HG02610 (cell line): ENCODE measurements around the gene DBX1.
A peak's percentile ranks its signal among the peaks of the same experiment; 100 is the strongest.
"Not testable (repeated sequence)": the region's sequence is repeated elsewhere in the genome, so short reads cannot be mapped to it uniquely, and the experiment has no call there.

ENCODE experiments used
- ATAC-seq: cut with Tn5 transposase; IDR thresholded peaks from one replicate; pipeline ENCODE4 v1.9.1; 2021; ENCODE audit warnings: mild to moderate bottlenecking, moderate library complexity; ENCODE audit not compliant: unreplicated experiment

The DBX1 gene

DNA sequence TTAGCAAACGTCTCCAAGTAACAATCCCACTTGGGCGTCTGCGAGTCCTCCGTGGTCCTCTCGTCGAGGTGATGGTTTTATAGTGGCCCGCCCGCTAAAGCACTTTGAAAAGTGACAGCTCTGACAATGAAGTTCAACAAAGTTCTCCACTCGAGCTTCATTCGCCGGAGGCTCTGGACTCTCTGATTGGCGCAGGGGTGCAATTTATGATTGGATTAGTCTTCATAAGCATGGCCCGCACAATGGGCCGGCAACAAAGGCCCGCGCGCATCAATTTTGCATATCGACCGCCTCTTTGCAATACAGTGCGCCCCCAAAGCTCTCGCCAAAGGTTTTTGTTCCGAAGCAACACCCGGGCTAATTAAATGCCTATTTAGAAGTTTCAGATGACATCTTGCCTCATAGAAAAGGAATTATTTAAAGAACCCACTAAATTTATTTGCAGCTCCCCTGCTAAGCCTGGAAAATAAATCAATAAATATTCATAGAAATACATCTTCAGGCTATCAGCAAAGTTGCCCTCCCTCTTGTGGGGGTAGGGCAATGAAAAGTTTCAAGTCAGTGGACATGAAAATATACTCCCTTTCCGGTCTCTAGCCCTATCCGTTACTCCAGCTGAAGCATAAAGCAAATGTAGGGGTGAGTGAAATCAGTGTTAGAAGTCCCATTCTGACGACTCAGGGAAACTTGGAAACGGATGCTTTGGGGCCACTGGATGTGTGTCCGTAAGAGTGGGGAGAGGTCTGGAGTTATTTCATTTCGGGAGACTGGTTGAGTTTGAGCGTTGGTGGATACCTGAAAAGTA lies at the start of gene DBX1:
Gene DBX1, minus strand, starts transcription at position 51 of the 805 bp plus-strand sequence. CDS start 151 bp downstream, outside the sequence.
- ATAC-seq: no peak

DNA sequence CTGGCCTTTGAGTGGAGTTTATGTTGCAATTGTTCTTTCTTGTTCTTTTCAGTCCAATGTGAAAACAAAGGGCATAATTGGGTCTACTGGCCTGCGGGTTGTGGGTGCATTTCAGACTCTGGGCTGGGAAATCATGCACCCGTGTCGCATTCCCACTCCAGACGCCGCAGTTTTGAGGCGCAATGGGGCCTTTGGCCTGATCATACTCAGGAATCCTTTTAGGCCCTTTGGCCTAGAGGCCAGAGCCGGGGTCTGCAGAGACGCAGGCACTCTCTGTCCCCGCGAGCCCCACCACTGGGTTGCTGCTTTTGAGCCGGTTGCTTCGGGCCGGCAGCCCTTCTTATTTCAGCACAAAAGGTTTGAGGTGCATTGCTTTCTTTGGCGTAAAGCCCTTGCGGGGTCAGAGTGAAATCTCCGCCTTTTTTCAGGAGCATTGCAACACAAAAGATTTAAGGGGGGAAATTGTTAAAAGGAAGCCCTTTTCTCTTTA lies 48.4 kb upstream of the DBX1 start:
- no peak for ATAC-seq

GRCh38 chr11:20207781-20208621 lies 47.7 kb upstream of the DBX1 start:
- no peak for ATAC-seq

DNA sequence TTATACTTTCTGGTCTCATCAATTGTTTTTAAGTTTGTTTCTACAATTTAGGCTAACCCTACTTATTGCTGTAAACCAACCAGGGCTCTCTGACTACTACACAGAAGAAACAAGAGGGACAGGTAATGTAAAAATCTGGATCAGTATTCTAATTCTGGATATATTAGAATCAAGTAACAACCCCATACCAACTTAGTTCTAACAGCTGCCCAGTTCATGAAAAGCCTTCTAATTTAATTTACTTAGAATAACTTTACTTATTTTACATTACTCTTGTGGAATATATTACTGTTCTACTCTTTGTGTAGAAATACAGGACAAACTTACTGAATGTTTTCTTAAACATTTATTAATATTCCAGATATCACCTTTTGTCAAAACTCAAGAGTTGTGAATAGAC lies 45.5 kb upstream of the DBX1 start:
- no peak for ATAC-seq

- no peak for ATAC-seq
These were observed 44.4 kb upstream of the DBX1 start for GRCh38 chr11:20204681-20205080.

GRCh38 chr11:20203831-20204230 lies 43.6 kb upstream of the DBX1 start:
- no peak for ATAC-seq

DNA sequence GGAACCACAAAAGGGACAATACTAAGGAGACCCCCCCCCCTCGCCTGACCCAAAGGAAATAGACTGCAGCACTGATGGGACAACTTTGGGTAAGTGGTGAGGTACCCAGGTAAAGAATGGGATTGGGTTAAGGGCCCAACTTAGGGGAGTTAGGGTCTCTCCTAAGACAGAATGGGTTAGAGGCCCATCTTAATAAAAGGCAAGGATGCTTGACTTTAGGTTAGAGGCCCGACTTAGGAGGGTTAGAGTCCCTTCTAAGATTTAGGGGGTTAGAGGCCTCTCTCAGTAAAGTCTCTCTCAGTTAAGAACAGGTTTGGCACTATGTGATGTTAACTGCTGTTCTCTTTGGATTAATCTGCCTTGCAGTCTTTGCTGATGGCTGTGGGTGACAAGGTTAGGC lies 41.0 kb upstream of the DBX1 start:
- no peak for ATAC-seq

- not testable (repeated sequence) for ATAC-seq
These were observed 40.2 kb upstream of the DBX1 start for GRCh38 chr11:20200331-20200955.

DNA sequence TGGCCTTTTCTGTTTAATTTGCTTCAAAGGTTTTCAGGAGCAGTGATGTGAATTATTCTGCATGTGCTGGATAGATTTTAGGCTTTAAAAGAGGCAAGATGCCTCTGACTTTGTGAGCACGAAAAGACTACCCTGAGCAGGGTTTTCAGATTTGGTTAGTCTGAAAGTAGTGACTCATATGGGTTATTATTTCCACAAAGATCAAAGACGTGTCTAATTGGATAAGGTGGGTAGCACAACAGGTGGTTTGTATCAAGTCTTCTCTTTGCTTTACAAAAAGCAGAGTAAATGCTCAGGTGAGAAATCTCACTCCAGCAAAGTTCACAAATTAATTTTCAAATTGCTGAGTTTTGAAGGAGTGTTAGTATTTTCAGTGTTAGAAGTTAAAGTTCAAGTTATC lies 37.6 kb upstream of the DBX1 start:
- peak; percentile 55 for ATAC-seq

- no peak for ATAC-seq
These were observed 34.2 kb upstream of the DBX1 start for GRCh38 chr11:20194470-20194869.

GRCh38 chr11:20193307-20193706 lies 33.0 kb upstream of the DBX1 start:
- ATAC-seq: no peak

GRCh38 chr11:20192641-20193040 lies 32.4 kb upstream of the DBX1 start:
- no peak for ATAC-seq

DNA sequence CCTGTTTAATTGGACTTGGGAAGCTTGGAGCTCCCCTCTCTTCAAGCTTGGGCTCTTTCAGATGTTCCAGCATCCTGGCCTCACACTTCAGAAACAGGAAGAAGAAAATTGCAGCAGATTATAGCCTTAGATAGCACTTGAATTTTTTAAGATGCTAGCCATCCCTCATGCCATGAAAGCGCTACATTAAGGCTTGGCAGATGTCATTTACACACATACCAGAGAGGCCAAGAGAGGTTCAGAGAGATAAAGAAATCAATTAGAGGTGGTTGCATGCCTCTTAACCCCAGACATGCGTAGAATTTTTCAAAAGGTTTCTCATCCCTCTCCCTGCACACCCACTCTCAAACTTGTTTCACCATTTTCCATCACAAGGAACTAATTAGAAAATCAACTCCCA lies 31.9 kb upstream of the DBX1 start:
- ATAC-seq: no peak

DNA sequence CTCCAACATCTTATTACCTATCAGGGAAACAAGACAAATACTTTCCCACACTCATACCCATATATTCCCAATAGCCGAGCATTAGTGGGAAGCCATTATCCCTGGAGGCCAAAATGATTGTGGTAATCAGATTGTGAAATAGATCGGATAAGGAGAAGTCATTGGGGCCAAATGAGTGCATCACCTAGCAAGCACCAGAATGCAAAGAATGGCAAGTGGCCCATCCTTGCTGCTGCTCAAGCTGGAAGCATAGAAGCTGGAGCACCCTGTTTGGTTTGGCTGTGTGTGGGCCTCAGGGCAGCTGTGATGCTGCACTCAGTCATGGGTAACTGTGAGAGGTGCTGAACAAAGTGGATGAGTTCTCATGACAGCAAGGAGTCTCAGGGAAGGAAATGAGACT lies 18.7 kb upstream of the DBX1 start:
- ATAC-seq: no peak

- no peak for ATAC-seq
These were observed 16.9 kb upstream of the DBX1 start for GRCh38 chr11:20177136-20177535.

DNA sequence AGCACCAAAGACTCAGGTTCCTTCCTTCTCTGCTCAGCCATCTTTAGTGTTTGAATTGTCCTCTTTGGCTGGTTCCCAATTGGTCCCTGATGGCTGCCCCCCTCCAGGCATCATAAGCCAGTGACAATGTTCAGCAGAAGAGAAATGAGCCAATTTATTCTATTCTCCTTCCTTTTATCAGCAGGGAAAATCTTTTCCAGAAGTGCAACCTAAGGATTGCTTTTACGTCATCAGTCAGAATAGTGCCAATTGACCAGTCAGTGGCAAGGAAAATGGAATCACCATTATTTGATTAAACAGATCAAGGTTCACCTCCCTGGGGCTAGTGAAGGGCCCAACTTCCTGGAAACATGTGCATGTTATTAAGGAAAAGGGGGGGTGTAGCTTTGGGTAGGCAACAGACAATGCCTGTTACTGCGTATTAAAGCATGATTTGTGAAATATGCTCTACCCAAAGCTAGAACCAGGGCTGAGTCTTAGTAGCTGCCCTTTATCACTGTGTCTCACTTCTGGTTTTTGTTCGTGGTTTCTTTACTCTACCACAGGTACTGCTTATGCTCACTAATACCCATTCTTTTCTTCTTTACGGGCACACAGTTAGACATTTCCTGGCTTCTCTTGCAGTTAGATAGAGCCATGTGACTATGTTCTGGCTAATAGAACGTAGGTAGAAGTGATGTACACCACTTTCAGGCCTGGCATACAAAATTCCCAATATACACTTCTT lies 12.6 kb upstream of the DBX1 start:
- no peak for ATAC-seq

DNA sequence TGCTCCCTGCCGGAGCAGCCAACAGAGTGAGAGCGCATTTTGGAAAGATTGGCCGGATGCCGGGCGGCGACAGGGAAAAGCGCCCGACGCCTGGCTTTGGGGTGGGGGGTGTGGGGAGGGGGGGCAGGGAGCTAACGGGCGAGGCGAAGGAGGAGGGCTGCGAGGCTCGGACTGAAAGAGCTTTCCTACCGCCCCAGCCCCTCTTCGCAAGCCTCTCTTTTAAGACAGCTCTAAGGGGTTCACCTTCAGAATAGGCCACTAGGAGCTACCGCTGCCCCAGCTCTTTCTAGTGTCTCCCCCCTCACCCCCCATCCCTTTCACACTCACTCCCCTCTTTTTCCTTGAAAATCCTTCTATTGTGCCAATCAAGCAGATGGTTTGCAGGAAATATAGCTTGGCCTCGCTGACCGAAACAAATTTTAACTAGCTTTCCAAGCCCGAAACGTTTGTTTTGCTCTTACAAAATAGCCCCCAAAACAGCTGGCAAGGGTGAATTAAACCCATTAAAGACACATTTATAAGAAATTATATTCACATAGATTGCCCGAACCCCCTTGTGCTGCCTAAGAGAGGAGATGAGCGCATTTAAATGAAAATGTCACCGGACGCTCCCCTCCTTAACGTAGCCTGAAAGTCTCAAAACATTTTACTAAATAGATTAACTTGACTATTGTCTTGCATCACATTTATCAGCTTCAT lies 3.7 kb upstream of the DBX1 start:
- no peak for ATAC-seq

DNA sequence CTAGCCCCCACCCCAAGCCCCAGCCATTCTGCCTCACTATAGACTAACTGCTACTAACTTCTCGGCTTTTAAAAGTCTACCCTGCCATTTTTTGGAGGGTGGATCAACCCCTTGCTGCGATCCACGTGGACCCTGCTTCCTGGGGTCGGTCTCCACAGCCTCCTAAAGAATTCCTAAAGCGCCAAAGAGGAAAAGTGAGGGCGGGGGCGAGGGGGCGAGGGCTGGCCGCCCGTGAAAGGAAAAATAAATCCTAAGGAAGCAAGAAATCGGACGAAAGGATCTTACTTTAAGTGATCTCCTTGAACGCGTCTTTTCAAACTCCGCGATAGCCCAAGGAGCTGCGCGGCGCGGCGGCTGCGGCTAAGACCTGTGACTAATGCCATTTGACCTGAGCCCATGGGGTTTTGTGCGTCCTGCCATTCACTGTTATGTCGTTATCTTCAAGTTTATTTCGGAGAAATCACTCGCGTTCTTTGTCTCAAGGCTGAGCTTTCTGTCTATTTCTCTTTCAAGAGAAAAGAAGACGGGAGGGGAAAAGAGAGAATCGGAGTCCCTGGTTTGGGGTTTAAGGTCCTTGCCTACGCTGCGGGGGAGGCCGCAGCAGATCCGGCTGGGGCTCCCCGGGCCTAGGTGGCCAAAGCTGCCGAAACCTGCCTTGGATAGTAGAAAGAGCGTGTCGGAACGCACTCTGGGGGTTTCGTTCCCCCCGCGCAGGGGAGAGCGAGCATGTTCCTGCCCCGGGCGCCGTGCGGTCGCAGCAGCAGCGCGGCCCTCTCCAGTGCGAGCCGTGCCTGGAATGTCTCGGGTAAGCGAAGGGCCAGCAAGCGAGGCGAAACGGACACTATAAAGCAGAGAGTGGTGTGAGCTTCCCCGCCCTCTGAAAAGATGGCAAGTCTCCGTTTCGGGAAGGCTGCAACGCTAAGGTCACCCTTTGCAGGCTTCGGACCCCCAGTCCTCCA lies 2.8 kb upstream of the DBX1 start:
- ATAC-seq: no peak
